Measurements from ENCODE around the gene PMEPA1.

DNA sequence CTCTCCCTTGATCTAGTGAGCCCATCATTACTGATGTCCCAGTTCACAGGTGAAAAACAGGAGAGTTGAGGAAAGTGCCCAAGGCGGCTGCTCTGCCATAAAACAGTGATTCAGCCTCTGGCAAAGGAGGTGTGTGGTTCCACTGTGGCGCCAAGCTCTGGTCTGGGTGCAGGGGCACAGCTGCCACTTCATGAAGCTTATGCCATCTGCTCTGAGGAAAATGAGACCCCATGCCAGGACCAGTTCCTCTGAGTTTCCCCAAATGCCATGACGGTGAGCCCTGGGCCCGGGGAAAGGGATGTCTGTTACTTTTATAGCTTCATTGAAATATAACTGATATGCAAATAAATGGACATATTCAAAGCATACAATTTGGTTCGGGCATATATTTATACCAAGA, 55.9 kb downstream of the PMEPA1 start:
- TF ChIP-seq, protein P1, sequence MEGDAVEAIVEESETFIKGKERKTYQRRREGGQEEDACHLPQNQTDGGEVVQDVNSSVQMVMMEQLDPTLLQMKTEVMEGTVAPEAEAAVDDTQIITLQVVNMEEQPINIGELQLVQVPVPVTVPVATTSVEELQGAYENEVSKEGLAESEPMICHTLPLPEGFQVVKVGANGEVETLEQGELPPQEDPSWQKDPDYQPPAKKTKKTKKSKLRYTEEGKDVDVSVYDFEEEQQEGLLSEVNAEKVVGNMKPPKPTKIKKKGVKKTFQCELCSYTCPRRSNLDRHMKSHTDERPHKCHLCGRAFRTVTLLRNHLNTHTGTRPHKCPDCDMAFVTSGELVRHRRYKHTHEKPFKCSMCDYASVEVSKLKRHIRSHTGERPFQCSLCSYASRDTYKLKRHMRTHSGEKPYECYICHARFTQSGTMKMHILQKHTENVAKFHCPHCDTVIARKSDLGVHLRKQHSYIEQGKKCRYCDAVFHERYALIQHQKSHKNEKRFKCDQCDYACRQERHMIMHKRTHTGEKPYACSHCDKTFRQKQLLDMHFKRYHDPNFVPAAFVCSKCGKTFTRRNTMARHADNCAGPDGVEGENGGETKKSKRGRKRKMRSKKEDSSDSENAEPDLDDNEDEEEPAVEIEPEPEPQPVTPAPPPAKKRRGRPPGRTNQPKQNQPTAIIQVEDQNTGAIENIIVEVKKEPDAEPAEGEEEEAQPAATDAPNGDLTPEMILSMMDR (IDR thresholded peaks at IDR 0.05) = no peak
- no peak for TF ChIP-seq POLR2A (IDR thresholded peaks at IDR 0.05)
